Transverse colon (tissue), 4 donors: Measurements from ENCODE around the gene ZNF425. TPM values are rescaled to one million over a fixed set of nuclear protein-coding genes. Genes with fewer than 3 reads are reported as not detected.
A peak's percentile ranks its signal among the peaks of the same experiment; 100 is the strongest.
"Not testable (repeated sequence)": the region's sequence is repeated elsewhere in the genome, so short reads cannot be mapped to it uniquely, and the experiment has no call there.

Experiments
- DNase-seq: peaks from one replicate; pipeline ENCODE4 v3.0.0-alpha.2; 2019
- H3K27ac ChIP-seq, 4 donors: fragments of 200-600 bp; sonication (generic); 2 replicates each; pipeline ENCODE4 v1.5.1; 2016 to 2018; ENCODE audit warnings: inconsistent platforms in 4 of 4
- H3K27me3 ChIP-seq: fragments of 200-600 bp; sonication (generic); 2 replicates; pipeline ENCODE4 v1.5.1; 2017; ENCODE audit warnings: inconsistent platforms
- H3K36me3 ChIP-seq, 4 donors: fragments of 200-600 bp; sonication (generic); 2 replicates each; pipeline ENCODE4 v1.5.1; 2017 to 2019; ENCODE audit warnings: inconsistent platforms in 4 of 4
- H3K4me1 ChIP-seq, 4 donors: fragments of 200-600 bp; sonication (generic); 2 replicates each; pipeline ENCODE4 v1.5.1; 2017 to 2020; ENCODE audit warnings: inconsistent platforms in 4 of 4
- H3K4me3 ChIP-seq, 4 donors: fragments of 200-600 bp; sonication (generic); 1 replicate in 1 of 4; 2 replicates in 3 of 4; pipeline versions ENCODE4 v1.5.1 to v1.6.1; 2017 to 2019; ENCODE audit warnings: inconsistent platforms in 4 of 4
- H3K9me3 ChIP-seq, 2 donors: fragments of 200-600 bp; sonication (generic); 2 replicates each; pipeline ENCODE4 v1.5.1; 2017 to 2019; ENCODE audit warnings: inconsistent platforms in 2 of 2
- CTCF ChIP-seq, 5 experiments: fragments of 200-600 bp in 3 of 5; fragments of 450-650 bp in 2 of 5; sonication (generic) in 3 of 5; IDR thresholded peaks; 1 replicate in 2 of 5; 2 replicates in 3 of 5; pipeline ENCODE4 v1.5.1; 2016 to 2017; ENCODE audit warnings: antibody characterized with exemption in 5 of 5, inconsistent platforms in 3 of 5, mild to moderate bottlenecking in 2 of 5, moderate library complexity in 1 of 5
- EP300 ChIP-seq: sonication (generic); formaldehyde crosslinking; IDR thresholded peaks from one replicate; pipeline ENCODE4 v1.6.1; 2017; ENCODE audit warnings: antibody characterized with exemption, low read depth
- POLR2A ChIP-seq: fragments of 450-650 bp; IDR thresholded peaks from one replicate; pipeline ENCODE4 v1.6.1; 2016; ENCODE audit warnings: antibody characterized with exemption, mild to moderate bottlenecking, moderate library complexity
- POLR2AphosphoS5 ChIP-seq, 3 donors: sonication (generic); formaldehyde crosslinking; IDR thresholded peaks; one replicate each; pipeline ENCODE4 v1.6.1; 2016; ENCODE audit warnings: antibody characterized with exemption in 3 of 3
- WGBS, 2 donors: methylation state at CpG; one replicate each; pipeline ENCODE4 v1.1.5; 2018; ENCODE audit warnings: low coverage in 1 of 2; 5-methylcytosine and 5-hydroxymethylcytosine counted together
- in situ Hi-C, 4 donors: fragments of 200-750 bp; cut with MboI; loops; one replicate each; pipeline versions ENCODE4 v1.15.0 to v1.15.1; 2017; ENCODE audit warnings: low sequenced_read_pairs in 3 of 4, low pct_ligation_motif_present in 1 of 4, low pct_unique_long_range_greater_than_20kb in 1 of 4
- intact Hi-C: fragments of 100-400 bp; cut with DNase I; formaldehyde crosslinking; loops from one replicate; pipeline ENCODE4 v1.15.1; 2023; ENCODE audit warnings: low total_unique reads
- total RNA-seq, 4 donors: library from RNA; depleted of rRNA; stranded (reverse); fragments of >200 nt; gene quantifications; one replicate each; pipeline ENCODE4 v1.1.0, GENCODE V29; 2016

Gene ZNF425
- total RNA-seq, 4 donors from 2014 or later: 0.37 to 2.3 (median 1.6) TPM

- 0 to 1% methylated on average over 2 to 24 of the region's 79 CpGs for WGBS, 2 donors
- Histone ChIP-seq H3K36me3 (no peaks in the 10 kb centered on the region), H3K4me3 (peak within 1 kb of the TSS; percentile 63 to 94 (median 74)), H3K4me1 (peaks cover 0 to 23% (median 4%) of the 10 kb centered on the region in 4 donors), H3K9me3 (no peaks in the 10 kb centered on the region), H3K27me3 (no peaks in the 10 kb centered on the region), H3K27ac (peak within 1 kb of the TSS; percentile 92 to 94 (median 92))
- DNase-seq: peak; percentile 79
- intact Hi-C loops (loop anchor here (2.0 kb wide), 1 partner anchor 20 kb away; the partner anchor contains the start of gene ZNF425), in situ Hi-C loops (no loop called here)
- TF ChIP-seq CTCF (IDR thresholded peaks at IDR 0.05) (peak; percentile 58 to 81 (median 66)), POLR2AphosphoS5 (IDR thresholded peaks at IDR 0.05) (peak in 2 of 3 donors; percentile 57), EP300 (no peak), POLR2A (peak; percentile 11)
Measured at GRCh38 chr7:149147072-149147751, 21.1 kb upstream of the ZNF425 start, which contains the start of gene ZNF398. TSS of gene ZNF398 (plus strand) at chr7:149147453. CDS start at chr7:149147743, 290 bp downstream.

DNA sequence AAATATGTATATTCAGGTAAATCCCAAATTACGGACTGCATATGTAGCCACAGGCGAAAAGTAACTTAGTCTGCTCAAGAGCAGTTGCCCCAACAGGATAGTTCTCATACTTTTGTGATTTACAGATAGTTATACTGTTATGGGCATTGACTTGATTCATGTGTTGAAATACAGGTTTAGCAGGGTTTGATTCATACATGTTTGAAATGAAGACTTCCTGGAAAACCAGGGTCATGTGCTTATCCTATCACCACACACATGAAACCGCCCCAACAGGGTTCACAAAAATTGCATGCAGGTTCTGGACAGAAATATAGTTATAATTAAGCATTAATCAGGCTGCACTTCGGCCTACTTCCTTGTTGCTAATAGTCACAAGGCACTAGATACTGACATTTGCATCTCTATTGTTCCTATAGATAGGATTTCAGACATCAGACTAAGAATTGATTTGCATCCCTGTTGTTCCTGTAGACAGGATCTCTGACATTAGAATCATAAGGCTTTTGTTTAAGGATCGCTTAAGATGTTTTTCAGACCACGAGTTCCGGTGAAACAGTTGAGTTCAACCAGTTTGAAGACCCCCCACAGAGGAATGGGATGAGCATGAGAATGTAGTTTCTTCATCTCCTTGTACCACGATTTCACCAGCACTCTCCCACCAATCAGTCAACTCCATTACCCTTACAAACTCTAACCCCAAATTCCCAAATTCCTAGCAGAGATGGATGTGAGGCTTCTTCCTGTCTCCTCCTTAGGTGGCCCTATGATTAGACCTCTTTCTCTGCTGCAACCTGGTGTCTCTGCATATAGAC is 19.1 kb upstream of the ZNF425 start:
- in situ Hi-C loops: no loop called here

DNA sequence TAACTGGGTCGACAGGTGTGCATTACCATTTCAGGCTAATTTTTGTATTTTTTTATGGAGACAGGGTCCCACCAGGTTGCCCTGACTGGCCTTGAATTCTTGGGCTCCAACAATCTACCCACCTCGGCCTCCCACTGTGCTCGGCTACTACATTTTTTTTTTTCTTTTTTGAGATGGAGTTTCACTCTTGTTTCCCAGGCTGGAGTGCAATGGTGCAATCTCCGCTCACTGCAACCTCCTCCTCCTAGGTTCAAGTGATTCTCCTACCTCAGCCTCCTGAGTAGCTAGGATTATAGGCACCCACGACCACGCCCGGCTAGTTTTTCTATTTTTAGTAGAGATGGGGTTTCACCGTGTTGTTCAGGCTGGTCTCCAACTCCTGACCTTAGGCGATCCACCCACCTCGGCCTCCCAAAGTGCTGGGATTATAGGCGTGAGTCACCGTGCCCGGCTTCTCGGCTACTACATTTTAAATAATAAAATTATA is 18.4 kb upstream of the ZNF425 start:
- H3K27ac ChIP-seq, in situ Hi-C loops, H3K4me3 ChIP-seq, H3K36me3 ChIP-seq, H3K9me3 ChIP-seq, intact Hi-C loops, H3K27me3 ChIP-seq, DNase-seq: not testable (repeated sequence)
- H3K4me1 ChIP-seq: peaks cover 0 to 21% (median 4%) of the 10 kb centered on the region in 4 donors
- WGBS, 2 donors: 59 to 76% methylated on average over 12 to 14 of the region's 14 CpGs

More for the DNA sequence above, 19.1 kb upstream of the ZNF425 start:
- H3K4me1 ChIP-seq: peaks cover 0 to 23% (median 4%) of the 10 kb centered on the region in 4 donors
- TF ChIP-seq POLR2A (no peak), CTCF (IDR thresholded peaks at IDR 0.05) (no peak), EP300 (no peak), POLR2AphosphoS5 (IDR thresholded peaks at IDR 0.05) (no peak)
- no peak overlapping the region for H3K4me3 ChIP-seq
- intact Hi-C loops: no loop called here
- H3K9me3 ChIP-seq: no peaks in the 10 kb centered on the region
- no peak overlapping the region for H3K27ac ChIP-seq
- H3K27me3 ChIP-seq: no peaks in the 10 kb centered on the region
- 77% methylated on average over 7 to 8 of the region's 8 CpGs for WGBS, 2 donors
- H3K36me3 ChIP-seq: no peaks in the 10 kb centered on the region
- no peak for DNase-seq

DNA sequence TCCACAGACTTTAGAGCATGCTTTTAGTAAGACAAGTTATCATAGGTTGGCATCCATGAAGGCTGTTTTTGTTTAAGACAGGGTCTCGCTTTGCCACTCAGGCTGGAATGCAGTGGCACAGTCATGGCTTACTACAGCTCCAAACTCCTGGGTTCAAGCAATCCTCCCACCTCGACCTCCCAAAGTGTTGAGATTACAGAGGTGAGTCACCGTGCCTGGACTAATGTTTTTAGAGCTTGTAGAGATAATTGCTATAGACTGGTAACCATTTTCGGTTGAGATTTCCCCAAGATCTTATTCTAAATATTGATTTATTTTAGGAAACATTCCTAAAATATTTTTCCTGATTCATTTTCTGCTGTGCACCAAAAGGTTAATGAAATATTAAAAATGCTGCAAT is 15.8 kb upstream of the ZNF425 start:
- no peak for DNase-seq
- Histone ChIP-seq H3K9me3 (no peaks in the 10 kb centered on the region), H3K4me3 (no peak overlapping the region), H3K27me3 (no peaks in the 10 kb centered on the region), H3K4me1 (peaks cover 0 to 9% (median 0%) of the 10 kb centered on the region in 4 donors), H3K36me3 (no peaks in the 10 kb centered on the region), H3K27ac (no peak overlapping the region)
- no peak for TF ChIP-seq POLR2AphosphoS5 (IDR thresholded peaks at IDR 0.05)
- no peak for TF ChIP-seq CTCF (IDR thresholded peaks at IDR 0.05)
- TF ChIP-seq EP300: no peak
- no peak for TF ChIP-seq POLR2A
- in situ Hi-C loops (no loop called here), intact Hi-C loops (no loop called here)
- WGBS, 2 donors: 91% methylated on average over 4 of the region's 4 CpGs; no CpG with 5 or more reads in 1 of the 2 donors
